ENCODE measurements around the gene RUBCN.

DNA sequence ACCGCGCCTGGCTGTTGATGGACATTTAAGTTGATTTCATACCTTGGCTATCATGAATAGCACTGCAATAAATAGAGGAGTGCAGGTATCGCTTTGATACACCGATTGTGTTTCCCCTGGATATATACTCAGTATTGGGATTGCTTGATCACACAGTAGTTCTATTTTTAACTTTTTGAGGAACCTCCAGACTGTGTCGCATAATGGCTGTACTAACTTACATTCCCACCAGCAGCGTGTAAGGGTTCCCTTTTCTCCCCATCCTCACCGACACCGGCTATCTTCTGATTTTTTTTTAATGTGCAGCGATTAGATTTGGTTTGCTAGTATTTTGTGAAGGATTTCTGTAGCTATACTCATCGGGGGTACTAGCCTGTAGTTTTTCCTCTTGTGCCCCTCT, 16.0 kb downstream of the RUBCN start:
- TF ChIP-seq POLR2A (IDR thresholded peaks at IDR 0.05; ENCODE audit: low read length): no peak
- TF ChIP-seq GATA1 (IDR thresholded peaks at IDR 0.05; ENCODE audit: low read depth, low read length): no peak
